Mesendoderm (in vitro differentiated cells): Measurements from ENCODE around the gene CSPG4.
"Not testable (repeated sequence)": the region's sequence is repeated elsewhere in the genome, so short reads cannot be mapped to it uniquely, and the experiment has no call there.

Experiments used
- DNase-seq: peaks from one replicate; pipeline ENCODE4 v3.0.0; 2013
- H2AK5ac ChIP-seq: 2 replicates; pipeline ENCODE4 v1.6.1; 2013; ENCODE audit warnings: low read length, inconsistent platforms
- H2BK120ac ChIP-seq: 2 replicates; pipeline ENCODE4 v1.6.1; 2013; ENCODE audit warnings: low read depth, mild to moderate bottlenecking, low read length, moderate library complexity, mixed read lengths
- H2BK15ac ChIP-seq: replicated peaks from 2 replicates; pipeline ENCODE4 v1.6.1; 2013; ENCODE audit warnings: low read depth, mild to moderate bottlenecking, moderate library complexity
- H2BK5ac ChIP-seq: 2 replicates; pipeline ENCODE4 v1.6.1; 2013; ENCODE audit warnings: low read length, inconsistent platforms
- H3K18ac ChIP-seq: 2 replicates; pipeline ENCODE4 v1.6.1; 2013; ENCODE audit warnings: mild to moderate bottlenecking, low read length, mixed read lengths
- H3K23ac ChIP-seq: one replicate; pipeline ENCODE4 v1.6.1; 2013; ENCODE audit warnings: low read length
- H3K27ac ChIP-seq: 2 replicates; pipeline ENCODE4 v1.5.1; 2013; ENCODE audit warnings: low read depth, mild to moderate bottlenecking, inconsistent platforms, low read length, moderate library complexity
- H3K27me3 ChIP-seq: 2 replicates; pipeline ENCODE4 v1.6.1; 2013; ENCODE audit warnings: low read length, control low read depth, mild to moderate bottlenecking, inconsistent platforms; ENCODE audit not compliant: insufficient read depth, poor library complexity
- H3K36me3 ChIP-seq: 2 replicates; pipeline ENCODE4 v1.6.1; 2013; ENCODE audit warnings: low read length, inconsistent platforms; ENCODE audit not compliant: control insufficient read depth, insufficient read depth
- H3K4ac ChIP-seq: one replicate; pipeline ENCODE4 v1.6.1; 2013; ENCODE audit warnings: low read depth, mild to moderate bottlenecking, low read length, moderate library complexity
- H3K4me1 ChIP-seq: 2 replicates; pipeline ENCODE4 v1.6.1; 2013; ENCODE audit warnings: low read depth, low read length, inconsistent platforms; ENCODE audit not compliant: control insufficient read depth
- H3K4me2 ChIP-seq: 2 replicates; pipeline ENCODE4 v1.6.1; 2013; ENCODE audit warnings: low read length
- H3K4me3 ChIP-seq: 2 replicates; pipeline ENCODE4 v1.5.1; 2013; ENCODE audit warnings: mild to moderate bottlenecking, low read length
- H3K56ac ChIP-seq: one replicate; pipeline ENCODE4 v1.6.1; 2013; ENCODE audit warnings: low read length
- H3K79me1 ChIP-seq: 2 replicates; pipeline ENCODE4 v1.6.1; 2013; ENCODE audit warnings: low read length, inconsistent platforms
- H3K79me2 ChIP-seq: 2 replicates; pipeline ENCODE4 v1.6.1; 2013; ENCODE audit warnings: mild to moderate bottlenecking, low read length; ENCODE audit not compliant: control insufficient read depth, insufficient read depth
- H3K9ac ChIP-seq: 2 replicates; pipeline ENCODE4 v1.6.1; 2013; ENCODE audit warnings: low read length, inconsistent platforms
- H4K5ac ChIP-seq: one replicate; pipeline ENCODE4 v1.6.1; 2013; ENCODE audit warnings: low read length
- H4K8ac ChIP-seq: one replicate; pipeline ENCODE4 v1.6.1; 2013; ENCODE audit warnings: low read depth, mild to moderate bottlenecking, control low read depth, low read length, moderate library complexity
- WGBS: extraction: QIAGEN DNeasy Blood & Tissue Kit; methylation state at CpG from one replicate; pipeline ENCODE4 v1.1.7; 2013; ENCODE audit warnings: low lambda C conversion rate, missing lambda C conversion rate; ENCODE audit not compliant: insufficient coverage; ENCODE audit errors: extremely low coverage; 5-methylcytosine and 5-hydroxymethylcytosine counted together

Gene CSPG4

GRCh38 chr15:75701071-75702003 lies 11.3 kb downstream of the CSPG4 start:
- not testable (repeated sequence) for H3K4me2 ChIP-seq, H4K5ac ChIP-seq, H3K36me3 ChIP-seq, H2BK120ac ChIP-seq, H4K8ac ChIP-seq, H3K4ac ChIP-seq, H3K18ac ChIP-seq, H2BK5ac ChIP-seq, H3K79me1 ChIP-seq, H3K23ac ChIP-seq, H3K27me3 ChIP-seq, H3K27ac ChIP-seq, H2BK15ac ChIP-seq, H3K79me2 ChIP-seq, H2AK5ac ChIP-seq, DNase-seq, H3K56ac ChIP-seq, H3K9ac ChIP-seq, H3K4me3 ChIP-seq, H3K4me1 ChIP-seq
- no CpG with 5 or more reads among the region's 13 CpGs for WGBS

- not testable (repeated sequence) for H2AK5ac ChIP-seq, H2BK120ac ChIP-seq, H3K27ac ChIP-seq, H3K36me3 ChIP-seq, H3K23ac ChIP-seq, H4K5ac ChIP-seq, H4K8ac ChIP-seq, H2BK5ac ChIP-seq, H3K79me1 ChIP-seq, H3K9ac ChIP-seq, H3K27me3 ChIP-seq, H2BK15ac ChIP-seq, H3K4ac ChIP-seq, H3K4me2 ChIP-seq, DNase-seq, H3K79me2 ChIP-seq, H3K18ac ChIP-seq, H3K4me3 ChIP-seq, H3K56ac ChIP-seq, H3K4me1 ChIP-seq
- no CpG with 5 or more reads among the region's 17 CpGs for WGBS
These were observed 12.4 kb downstream of the CSPG4 start for GRCh38 chr15:75699961-75700874.

DNA sequence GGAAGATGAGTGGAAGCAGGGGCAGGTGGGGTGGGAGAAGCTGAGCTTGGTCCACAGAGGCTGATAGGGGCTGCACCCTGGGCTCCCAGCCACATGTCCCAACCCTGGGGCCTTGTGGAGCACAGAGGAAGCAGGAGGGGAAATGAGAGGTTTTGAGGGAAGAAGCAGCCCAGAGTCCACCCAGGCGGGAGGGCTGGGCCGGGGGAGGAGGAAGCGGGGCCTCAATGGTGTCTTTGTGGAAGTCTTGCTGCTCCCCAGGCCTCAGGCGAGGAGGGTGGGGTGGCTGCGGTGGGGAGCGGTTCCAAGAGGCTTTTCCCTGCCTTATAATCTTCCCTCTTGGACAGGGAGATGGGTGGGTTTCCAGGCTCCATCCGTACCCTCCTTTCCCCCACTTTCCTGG lies 13.1 kb downstream of the CSPG4 start:
- H2BK120ac ChIP-seq, H3K79me1 ChIP-seq, H3K4me1 ChIP-seq, H3K79me2 ChIP-seq, H3K56ac ChIP-seq, H2BK15ac ChIP-seq, DNase-seq, H4K5ac ChIP-seq, H3K36me3 ChIP-seq, H3K4ac ChIP-seq, H3K23ac ChIP-seq, H3K9ac ChIP-seq, H3K4me3 ChIP-seq, H3K27me3 ChIP-seq, H2BK5ac ChIP-seq, H4K8ac ChIP-seq, H3K27ac ChIP-seq, H3K4me2 ChIP-seq, H3K18ac ChIP-seq, H2AK5ac ChIP-seq: not testable (repeated sequence)
- WGBS, result no CpG with 5 or more reads among the region's 7 CpGs

DNA sequence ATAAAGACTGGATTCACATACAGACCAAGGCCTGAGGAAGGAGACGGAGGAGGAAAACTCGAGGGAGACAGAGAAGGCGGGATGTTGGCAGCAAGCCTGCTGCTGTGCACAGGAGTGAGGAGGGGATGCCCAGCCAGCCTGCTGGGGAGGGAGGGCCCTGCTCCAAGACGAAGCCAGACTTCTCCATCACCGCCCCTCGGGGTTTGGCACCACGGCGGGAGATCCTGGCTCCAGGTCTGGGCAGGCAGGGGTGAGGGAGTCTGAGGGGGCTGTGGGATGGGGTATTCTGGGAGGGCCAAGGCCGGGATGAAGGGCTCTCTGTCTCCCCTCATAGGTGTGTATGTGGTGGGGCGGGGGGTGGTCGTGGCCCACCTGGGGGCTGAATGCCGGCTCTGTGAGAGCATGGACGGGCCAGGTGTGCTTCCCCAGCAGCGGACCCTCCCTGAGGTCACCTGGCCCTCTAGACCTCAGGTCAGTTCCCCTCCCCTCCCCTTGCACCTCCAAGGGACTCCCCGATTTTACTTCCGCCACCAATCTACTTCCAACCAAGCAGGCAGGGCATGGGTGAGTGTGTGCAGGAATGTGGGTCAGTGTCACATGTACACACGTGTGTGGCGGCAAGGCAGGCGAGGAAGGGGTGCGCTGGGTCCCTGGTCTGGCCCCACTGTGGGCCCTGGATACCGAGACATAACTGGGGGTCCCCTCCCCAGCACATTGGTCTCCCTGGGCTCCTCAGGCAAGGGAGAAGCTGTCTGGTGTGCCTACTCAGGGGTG lies 14.5 kb downstream of the CSPG4 start:
- H4K5ac ChIP-seq, H3K4me3 ChIP-seq, H3K4ac ChIP-seq, H3K79me1 ChIP-seq, H2AK5ac ChIP-seq, H3K27me3 ChIP-seq, H3K36me3 ChIP-seq, H3K56ac ChIP-seq, H3K27ac ChIP-seq, H2BK5ac ChIP-seq, H4K8ac ChIP-seq, H2BK15ac ChIP-seq, H3K18ac ChIP-seq, H3K4me2 ChIP-seq, H3K79me2 ChIP-seq, H3K9ac ChIP-seq, H2BK120ac ChIP-seq, H3K4me1 ChIP-seq, H3K23ac ChIP-seq, DNase-seq: not testable (repeated sequence)
- no CpG with 5 or more reads among the region's 21 CpGs for WGBS

DNA sequence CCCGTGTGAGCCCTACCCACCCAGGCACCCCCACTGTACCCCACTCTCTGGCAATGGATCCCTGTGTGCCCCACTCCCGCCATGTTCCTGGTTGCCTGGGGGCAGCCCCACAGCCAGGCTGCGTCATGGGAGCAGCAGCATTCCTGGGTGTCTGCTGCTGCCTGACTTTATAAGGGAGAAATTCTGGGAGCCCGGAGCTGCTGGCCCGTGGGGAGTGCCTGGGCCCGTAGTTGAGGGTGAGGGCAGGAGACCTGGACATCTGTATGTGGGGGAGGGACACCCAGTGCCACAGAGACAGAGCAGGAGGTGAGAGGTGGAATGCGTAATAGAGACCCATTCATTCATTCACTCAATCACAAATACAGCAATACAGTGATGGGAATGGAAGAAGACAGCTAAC lies 15.1 kb downstream of the CSPG4 start:
- Histone ChIP-seq H3K27ac (no peak overlapping the region), H3K79me2 (no peaks in the 10 kb centered on the region), H2AK5ac (no peak overlapping the region), H4K8ac (no peak overlapping the region), H2BK15ac (no peak overlapping the region), H2BK120ac (no peak overlapping the region), H3K4me2 (no peak overlapping the region), H3K4ac (no peak overlapping the region), H3K27me3 (no peaks in the 10 kb centered on the region), H3K23ac (no peak overlapping the region), H3K9ac (no peak overlapping the region), H3K18ac (no peak overlapping the region), H2BK5ac (no peak overlapping the region), H3K36me3 (no peaks in the 10 kb centered on the region), H4K5ac (no peak overlapping the region), H3K56ac (no peak overlapping the region), H3K4me1 (peaks cover 2% of the 10 kb centered on the region), H3K4me3 (no peak overlapping the region), H3K79me1 (no peaks in the 10 kb centered on the region)
- WGBS, result no CpG with 5 or more reads among the region's 7 CpGs
- no peak for DNase-seq
